Bronchial epithelial cell (primary cell): ENCODE results near the gene HOXB13. TPM values are rescaled to one million over a fixed set of nuclear protein-coding genes. Genes with fewer than 3 reads are reported as not detected.

Source experiments
- DNase-seq: peaks from one replicate; pipeline ENCODE4 v3.0.0-alpha.2; 2010; ENCODE audit warnings: low read depth
- FAIRE-seq: peaks from 2 replicates; lab custom pipeline; 2011; peaks lifted over from hg19 to GRCh38; lab: Jason Lieb, UNC
- H3K27me3 ChIP-seq: 2 replicates; pipeline ENCODE4 v1.5.1; 2011; ENCODE audit warnings: low read length; ENCODE audit not compliant: control insufficient read depth, insufficient read depth
- H3K36me3 ChIP-seq: 2 replicates; pipeline ENCODE4 v1.5.1; 2011; ENCODE audit warnings: low read length; ENCODE audit not compliant: control insufficient read depth, insufficient read depth
- H3K4me3 ChIP-seq: 2 replicates; pipeline ENCODE4 v1.5.1; 2011; ENCODE audit warnings: mild to moderate bottlenecking, low read depth, low read length, control low read depth
- CTCF ChIP-seq: IDR thresholded peaks from 2 replicates; pipeline ENCODE4 v1.5.1; 2011; ENCODE audit warnings: mild to moderate bottlenecking, moderate library complexity, low read length, control low read depth, inconsistent platforms; ENCODE audit not compliant: insufficient read depth, severe bottlenecking
- total RNA-seq: library from RNA; depleted of rRNA; stranded (reverse); fragments of >200 nt; gene quantifications from 2 replicates; pipeline ENCODE4 v1.2.1, GENCODE V29; 2014

HOXB13 gene
- total RNA-seq, 1 donor from 2014 or later, result not detected

GRCh38 chr17:48735062-48735351 is 6.5 kb upstream of the HOXB13 start:
- no peak for TF ChIP-seq CTCF
- H3K4me3 ChIP-seq, result no peak overlapping the region
- DNase-seq, result no peak
- FAIRE-seq, result no peak
- peaks cover 75% of the 10 kb centered on the region for H3K27me3 ChIP-seq
- H3K36me3 ChIP-seq, result no peaks in the 10 kb centered on the region

- no peak for DNase-seq
- Histone ChIP-seq H3K4me3 (no peak overlapping the region), H3K27me3 (peaks cover 77% of the 10 kb centered on the region), H3K36me3 (no peaks in the 10 kb centered on the region)
- FAIRE-seq, result no peak
- TF ChIP-seq CTCF, result no peak
These were observed 5.9 kb upstream of the HOXB13 start for GRCh38 chr17:48734333-48735061.

GRCh38 chr17:48733632-48734328 is 5.2 kb upstream of the HOXB13 start:
- DNase-seq (no peak), FAIRE-seq (no peak)
- no peak overlapping the region for H3K4me3 ChIP-seq
- no peak for TF ChIP-seq CTCF
- H3K36me3 ChIP-seq, result no peaks in the 10 kb centered on the region
- H3K27me3 ChIP-seq, result peaks cover 78% of the 10 kb centered on the region

- Histone ChIP-seq H3K27me3 (peaks cover 77% of the 10 kb centered on the region), H3K4me3 (no peak overlapping the region), H3K36me3 (no peaks in the 10 kb centered on the region)
- no peak for TF ChIP-seq CTCF
- DNase-seq, result no peak
- FAIRE-seq, result no peak
These were observed 4.4 kb upstream of the HOXB13 start for GRCh38 chr17:48732688-48733629.

DNA sequence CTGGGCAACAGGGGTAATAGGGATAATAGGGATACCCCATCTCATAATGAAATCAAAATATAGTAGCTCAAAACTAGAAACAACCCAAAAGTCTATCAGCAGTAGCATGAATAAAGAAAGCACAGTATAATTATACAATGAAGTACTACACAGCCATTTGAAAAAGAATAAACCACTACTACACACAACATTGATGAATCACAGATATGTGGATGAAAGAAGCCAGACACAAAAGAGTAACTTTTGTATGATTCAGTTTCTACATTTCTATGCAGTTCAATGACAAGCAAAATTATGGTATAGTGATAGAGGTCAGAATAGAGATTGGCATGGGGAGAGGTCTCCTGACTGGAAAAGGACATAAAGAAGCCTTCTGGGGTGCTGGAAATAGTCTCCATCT is 2.8 kb upstream of the HOXB13 start:
- no peak for TF ChIP-seq CTCF
- peaks cover 83% of the 10 kb centered on the region for H3K27me3 ChIP-seq
- DNase-seq, result no peak
- no peak for FAIRE-seq
- H3K4me3 ChIP-seq, result no peak overlapping the region
- H3K36me3 ChIP-seq, result no peaks in the 10 kb centered on the region
